NB4 (cell line): ENCODE data around the gene TAF3.

Source experiments
- CTCF ChIP-seq: IDR thresholded peaks from one replicate; pipeline ENCODE4 v1.5.1; 2012; ENCODE audit warnings: low read depth, low read length
- MAX ChIP-seq: IDR thresholded peaks from 2 replicates; pipeline ENCODE4 v1.6.1; 2011; ENCODE audit warnings: low read depth, low read length
- MYC ChIP-seq: IDR thresholded peaks from 2 replicates; pipeline ENCODE4 v1.6.1; 2011; ENCODE audit warnings: low read depth, low read length
- POLR2A ChIP-seq: IDR thresholded peaks from 2 replicates; pipeline ENCODE4 v1.6.1; 2011; ENCODE audit warnings: mild to moderate bottlenecking; ENCODE audit not compliant: insufficient read length; ENCODE audit errors: extremely low read depth

- no peak for TF ChIP-seq CTCF
- no peak for TF ChIP-seq POLR2A
- no peak for TF ChIP-seq MYC
- TF ChIP-seq MAX = no peak
These were observed 205.5 kb downstream of the TAF3 start for GRCh38 chr10:8023851-8024250.
